GM18868 (cell line): ENCODE data around the gene AP5S1.
"Not testable (repeated sequence)": the region's sequence is repeated elsewhere in the genome, so short reads cannot be mapped to it uniquely, and the experiment has no call there.

ENCODE experiments used
- ATAC-seq: cut with Tn5 transposase; IDR thresholded peaks from one replicate; pipeline ENCODE4 v1.9.1; 2021; ENCODE audit warnings: mild to moderate bottlenecking, moderate library complexity; ENCODE audit not compliant: unreplicated experiment

AP5S1 gene

GRCh38 chr20:3811467-3812258 is 8.7 kb upstream of the AP5S1 start:
- ATAC-seq: peak; percentile 85

- no peak for ATAC-seq
Observed at GRCh38 chr20:3812259-3812681, 8.1 kb upstream of the AP5S1 start.

GRCh38 chr20:3812975-3813847 is 7.1 kb upstream of the AP5S1 start:
- ATAC-seq: no peak

DNA sequence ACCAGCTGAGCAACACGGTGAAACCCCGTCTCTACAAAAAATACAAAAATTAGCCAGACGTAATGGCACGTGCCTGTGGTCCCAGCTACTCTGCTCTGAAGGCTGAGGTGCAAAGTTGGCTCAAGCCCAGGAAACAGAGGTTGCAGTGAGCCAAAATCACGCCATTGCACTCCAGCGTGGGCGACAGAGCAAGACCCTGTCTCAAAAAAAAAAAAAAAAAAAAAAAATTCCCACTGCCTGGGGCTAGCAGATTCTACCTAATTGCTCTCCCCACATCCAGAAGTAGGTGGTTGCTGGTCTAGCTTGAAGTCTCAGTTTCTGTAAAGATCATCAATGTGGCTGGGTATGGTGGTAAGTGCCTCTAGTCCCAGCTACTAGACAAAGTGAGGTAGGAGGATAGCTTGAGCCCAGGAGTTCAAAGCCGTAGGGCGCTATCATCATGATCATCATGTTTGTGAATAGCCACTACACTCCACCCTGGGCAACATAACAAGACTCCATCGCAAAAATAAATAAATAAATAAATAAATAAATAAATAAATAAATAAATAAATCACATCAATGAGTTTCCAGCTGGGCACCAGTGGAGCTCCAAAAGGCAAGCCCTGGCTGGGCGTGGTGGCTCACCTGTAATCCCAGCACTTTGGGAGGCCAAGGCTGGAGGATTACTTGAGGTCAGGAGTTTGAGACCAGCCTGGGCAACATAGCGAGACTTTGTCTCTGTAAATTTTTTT is 6.3 kb upstream of the AP5S1 start:
- no peak for ATAC-seq

DNA sequence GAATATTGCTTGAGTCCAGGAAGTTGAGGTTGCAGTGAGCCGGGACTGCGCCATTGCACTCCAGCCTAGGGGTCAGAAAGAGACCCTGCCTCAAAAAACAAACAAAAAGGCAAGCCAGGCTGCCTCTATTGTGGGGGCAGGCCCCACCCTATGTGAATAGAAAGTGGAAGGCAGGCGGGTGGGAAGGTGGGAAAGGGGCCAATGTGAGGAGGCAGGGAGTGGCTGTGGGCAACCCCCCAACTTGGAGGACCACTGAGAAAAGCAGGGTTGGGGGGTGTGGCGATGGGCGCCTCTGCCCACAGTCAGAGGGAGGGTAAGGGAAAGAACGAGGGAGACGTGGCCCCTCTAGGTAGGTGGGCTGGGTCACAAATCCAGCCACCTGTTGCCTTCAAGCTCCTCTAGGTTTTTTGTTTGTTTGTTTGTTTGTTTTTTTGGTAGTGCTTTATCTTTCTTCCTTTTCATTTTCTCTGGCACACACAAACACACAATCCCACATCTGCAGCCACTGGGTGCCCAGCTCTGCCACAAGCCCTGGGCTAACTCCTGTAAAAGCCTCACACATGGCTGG is 5.3 kb upstream of the AP5S1 start:
- no peak for ATAC-seq

GRCh38 chr20:3815703-3816315 is 4.5 kb upstream of the AP5S1 start:
- no peak for ATAC-seq

- no peak for ATAC-seq
Observed at GRCh38 chr20:3818155-3819151, 1.9 kb upstream of the AP5S1 start.

GRCh38 chr20:3819411-3820047 is 818 bp upstream of the AP5S1 start:
- ATAC-seq: no peak

GRCh38 chr20:3820901-3821727 is 767 bp downstream of the AP5S1 start:
- no peak for ATAC-seq

GRCh38 chr20:3821996-3822395 is 1.6 kb downstream of the AP5S1 start:
- ATAC-seq: no peak

DNA sequence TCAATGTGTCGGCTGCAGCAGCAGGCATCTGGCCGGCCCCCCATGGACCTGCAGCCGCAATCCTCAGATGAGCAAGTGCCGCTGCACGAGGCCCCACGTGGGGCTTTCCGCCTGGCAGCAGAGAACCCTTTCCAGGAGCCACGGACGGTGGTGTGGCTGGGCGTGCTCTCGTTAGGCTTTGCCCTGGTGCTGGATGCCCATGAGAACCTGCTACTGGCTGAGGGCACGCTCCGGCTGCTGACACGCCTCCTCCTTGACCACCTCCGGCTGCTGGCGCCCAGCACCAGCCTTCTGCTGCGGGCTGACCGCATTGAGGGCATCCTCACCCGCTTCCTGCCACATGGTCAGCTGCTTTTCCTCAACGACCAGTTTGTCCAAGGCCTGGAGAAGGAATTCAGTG is 3.5 kb downstream of the AP5S1 start:
- ATAC-seq: no peak

- no peak for ATAC-seq
Observed at GRCh38 chr20:3825526-3825925, 5.2 kb downstream of the AP5S1 start.

- ATAC-seq: no peak
Observed at GRCh38 chr20:3826420-3826819, 6.1 kb downstream of the AP5S1 start.

- no peak for ATAC-seq
Observed at GRCh38 chr20:3828798-3829197, 8.5 kb downstream of the AP5S1 start.

DNA sequence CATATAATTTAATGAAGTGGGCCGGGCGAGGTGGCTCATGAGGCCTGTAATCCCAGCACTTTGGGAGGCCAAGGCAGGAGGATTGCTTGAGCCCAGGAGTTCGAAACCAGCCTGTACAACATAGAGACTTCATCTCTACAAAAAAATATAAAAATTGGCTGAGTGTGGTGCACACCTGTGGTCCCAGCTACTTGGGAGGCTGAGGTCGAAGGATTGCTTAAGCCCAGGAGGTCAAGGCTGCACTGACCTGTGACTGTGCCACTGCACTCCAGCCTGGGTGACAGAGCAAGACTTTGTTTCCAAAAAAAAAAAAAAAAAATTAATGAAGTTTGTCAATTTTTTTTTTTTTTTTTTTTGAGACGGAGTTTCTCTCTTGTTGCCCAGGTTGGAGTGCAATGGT is 9.5 kb downstream of the AP5S1 start:
- not testable (repeated sequence) for ATAC-seq

DNA sequence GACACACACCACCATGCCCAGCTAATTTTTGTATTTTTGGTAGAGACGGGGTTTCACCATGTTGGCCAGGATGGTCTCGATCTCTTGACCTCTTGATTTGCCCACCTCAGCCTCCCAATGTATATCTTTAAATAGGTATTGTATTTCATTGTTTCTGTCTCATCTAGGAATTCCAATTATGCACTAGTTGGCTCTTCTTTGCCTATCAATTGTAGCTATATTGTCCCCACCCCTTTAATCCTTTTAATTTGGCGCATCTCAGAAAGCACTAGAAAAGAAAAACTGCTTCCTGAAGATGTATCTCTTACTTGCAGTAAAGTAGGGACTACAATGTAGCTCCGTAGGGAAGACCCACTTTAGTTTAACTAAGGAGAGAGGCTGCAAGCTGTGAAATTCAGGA is 15.8 kb downstream of the AP5S1 start:
- ATAC-seq: no peak

DNA sequence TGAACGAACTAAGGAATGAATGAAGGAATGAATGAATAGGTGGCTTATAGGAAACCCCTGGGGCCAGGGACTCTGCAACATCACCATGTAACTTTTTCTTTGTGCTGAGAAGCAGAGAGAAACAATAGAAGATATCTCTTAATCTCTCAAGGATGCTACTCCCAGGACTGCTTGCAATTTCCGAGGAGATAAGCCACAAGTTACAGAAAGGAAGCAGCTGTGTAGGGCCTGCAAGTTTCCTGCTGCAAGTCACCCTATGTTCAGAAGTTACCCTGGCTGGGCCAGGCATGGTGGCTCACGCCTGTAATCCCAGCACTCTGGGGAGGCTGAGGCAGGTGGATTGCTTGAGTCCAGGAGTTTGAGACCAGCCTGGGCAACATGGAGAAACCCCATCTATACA is 19.0 kb downstream of the AP5S1 start:
- no peak for ATAC-seq

GRCh38 chr20:3840201-3840600 is 19.9 kb downstream of the AP5S1 start:
- ATAC-seq: not testable (repeated sequence)
